NCI-H1417 treated with DMSO at 0.1 percent for 48 hours (cell line): Measurements from ENCODE around the gene LYVE1.

Experiments used
- DNase-seq: peaks from one replicate; lab custom pipeline; 2025; lab: John Stamatoyannopoulos, UW

The LYVE1 gene

GRCh38 chr11:10522276-10522675 is 46.2 kb downstream of the LYVE1 start:
- no peak for DNase-seq

DNA sequence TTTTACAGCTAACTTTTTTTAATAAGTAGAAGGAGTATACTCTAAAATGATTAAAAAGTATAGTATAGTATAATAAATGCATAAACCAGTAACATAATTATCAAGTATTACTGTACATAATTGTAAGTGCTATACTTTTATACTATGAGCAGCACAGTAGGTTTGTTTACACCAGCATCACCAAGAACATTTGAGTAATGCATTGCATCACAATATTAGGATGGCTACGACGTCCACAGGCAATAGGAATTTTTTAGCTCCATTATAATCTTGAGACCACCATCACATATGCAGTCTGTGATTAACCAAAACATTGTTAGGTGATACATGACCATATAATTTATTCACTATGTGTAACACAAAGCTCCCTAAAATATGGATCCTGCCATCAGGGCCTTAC is 47.9 kb downstream of the LYVE1 start:
- DNase-seq, result no peak

- DNase-seq, result no peak
These were observed 48.8 kb downstream of the LYVE1 start for GRCh38 chr11:10519630-10520029.

DNA sequence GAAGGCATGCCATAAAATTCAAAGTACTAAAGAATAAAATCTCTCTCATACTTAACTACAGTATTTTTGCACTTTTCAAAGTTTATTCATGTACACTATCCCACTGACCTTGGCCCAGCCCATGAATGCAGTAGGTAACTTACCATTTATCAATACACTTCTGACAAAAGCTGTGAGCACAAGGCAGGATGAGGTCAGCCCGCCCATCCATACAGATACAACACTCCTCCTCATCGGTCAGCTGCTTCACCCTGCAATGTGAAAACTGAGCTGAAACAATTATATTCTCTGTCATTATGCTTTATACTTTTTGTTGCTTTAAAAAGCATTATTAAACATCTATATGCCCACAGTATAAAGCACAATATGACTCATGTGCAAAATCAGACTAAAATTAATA is 49.6 kb downstream of the LYVE1 start:
- no peak for DNase-seq

GRCh38 chr11:10518123-10518522 is 50.3 kb downstream of the LYVE1 start:
- DNase-seq, result no peak

- DNase-seq, result no peak
These were observed 53.0 kb downstream of the LYVE1 start for GRCh38 chr11:10515418-10515817.

DNA sequence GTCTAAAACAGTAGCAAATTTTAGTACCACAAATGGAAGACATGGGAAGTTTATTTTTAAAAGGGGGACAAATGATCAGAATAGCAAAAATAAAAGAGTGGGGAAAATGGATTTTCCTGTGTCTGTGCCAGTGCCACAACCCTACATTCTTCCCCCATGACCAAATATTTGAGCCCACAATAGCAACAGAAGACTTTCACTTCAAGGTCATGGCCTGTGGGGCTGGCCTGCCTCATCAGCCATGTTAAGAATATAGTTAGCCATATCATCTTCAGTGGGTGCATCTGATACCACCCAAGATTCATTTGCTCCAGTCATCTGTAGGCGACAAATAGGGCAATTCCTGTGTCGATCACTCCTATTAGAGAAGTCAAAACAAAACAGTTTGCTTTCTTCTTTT is 53.8 kb downstream of the LYVE1 start:
- DNase-seq, result no peak

DNA sequence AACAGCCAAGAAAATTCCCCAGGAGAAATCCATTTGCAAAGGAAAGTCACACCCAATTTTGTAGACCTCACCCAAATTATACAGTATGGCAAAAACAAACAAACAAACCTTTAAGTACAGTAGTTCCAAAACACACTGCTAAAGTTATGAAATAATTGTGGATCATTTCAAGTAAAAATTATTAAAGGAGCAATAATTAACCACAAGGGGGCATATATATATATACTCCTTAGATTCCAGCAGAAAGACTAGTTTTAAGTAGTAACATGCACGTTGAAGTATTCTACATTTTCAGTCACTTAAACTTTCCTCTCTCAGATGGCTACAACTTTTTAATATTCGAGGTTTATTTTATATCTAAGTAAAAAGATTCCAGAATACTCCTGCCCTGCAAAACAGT is 54.3 kb downstream of the LYVE1 start:
- no peak for DNase-seq

GRCh38 chr11:10511181-10511621 is 57.3 kb downstream of the LYVE1 start:
- DNase-seq, result no peak
